ENCODE measurements around the gene CPPED1. TPM values are rescaled to one million over a fixed set of nuclear protein-coding genes. Genes with fewer than 3 reads are reported as not detected.
A peak's percentile ranks its signal among the peaks of the same experiment; 100 is the strongest.
"Not testable (repeated sequence)": the region's sequence is repeated elsewhere in the genome, so short reads cannot be mapped to it uniquely, and the experiment has no call there.

The CPPED1 gene
- total RNA-seq, 1 donor, result 13.8 TPM

DNA sequence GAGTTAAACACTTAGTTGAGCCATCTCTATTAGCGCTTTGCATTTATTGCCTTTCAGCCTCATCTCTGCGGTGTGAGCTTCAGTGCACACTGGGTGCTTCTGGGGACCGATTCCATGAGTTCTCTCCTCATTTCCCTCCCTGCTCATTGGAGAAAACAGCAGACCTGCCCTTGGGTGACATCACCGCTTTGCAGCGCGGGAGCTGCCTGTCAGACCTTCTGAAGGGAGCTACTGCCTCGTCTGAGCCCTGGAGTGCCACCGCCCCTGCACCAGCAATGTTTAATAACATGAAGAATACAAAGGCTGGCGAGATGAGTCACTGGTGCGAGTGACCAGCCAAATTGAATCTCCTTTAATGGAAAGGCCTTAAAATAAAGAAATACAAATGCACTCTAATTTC is 30.2 kb upstream of the CPPED1 start:
- no peak for TF ChIP-seq CTCF (IDR thresholded peaks at IDR 0.05; ENCODE audit: insufficient read depth, low read depth, low read length)
- DNase-seq (ENCODE audit: low read depth), result no peak
- H3K4me3 ChIP-seq (ENCODE audit: low read depth, low read length), result no peak overlapping the region

- no peak for DNase-seq (ENCODE audit: low read depth)
- no peak for TF ChIP-seq CTCF (IDR thresholded peaks at IDR 0.05; ENCODE audit: insufficient read depth, low read depth, low read length)
Measured at GRCh38 chr16:12829096-12829888, 25.6 kb upstream of the CPPED1 start.

DNA sequence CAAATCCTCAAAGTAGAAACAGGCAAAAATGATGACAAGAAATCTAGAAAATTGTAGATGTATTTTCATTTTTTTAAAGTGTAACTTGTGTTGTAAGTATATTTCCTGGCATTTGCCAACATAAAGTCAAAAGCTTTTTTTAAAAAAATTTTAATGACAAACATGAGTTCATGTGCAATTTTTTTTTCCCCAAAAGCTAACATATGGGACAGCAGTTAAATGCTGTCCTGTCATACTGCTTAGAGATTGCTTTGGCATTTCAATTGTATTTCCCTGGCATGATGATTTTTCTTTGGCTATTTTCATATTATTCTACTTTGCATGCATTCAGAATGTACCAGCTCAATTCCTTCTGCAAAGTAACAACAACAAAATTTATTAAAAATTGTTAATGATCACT is 24.5 kb upstream of the CPPED1 start:
- H3K4me3 ChIP-seq (ENCODE audit: low read depth, low read length), result no peak overlapping the region
- no peak for DNase-seq (ENCODE audit: low read depth)
- no peak for TF ChIP-seq CTCF (IDR thresholded peaks at IDR 0.05; ENCODE audit: insufficient read depth, low read depth, low read length)

More at GRCh38 chr16:12829096-12829888, 25.6 kb upstream of the CPPED1 start:
- H3K4me3 ChIP-seq (ENCODE audit: low read depth, low read length), result no peak overlapping the region

GRCh38 chr16:12826559-12826958 is 22.9 kb upstream of the CPPED1 start:
- no peak overlapping the region for H3K4me3 ChIP-seq (ENCODE audit: low read depth, low read length)
- DNase-seq (ENCODE audit: low read depth), result no peak
- TF ChIP-seq CTCF (IDR thresholded peaks at IDR 0.05; ENCODE audit: insufficient read depth, low read depth, low read length), result no peak

GRCh38 chr16:12819126-12820117 is 15.7 kb upstream of the CPPED1 start:
- peak; percentile 96 for TF ChIP-seq CTCF (IDR thresholded peaks at IDR 0.05; ENCODE audit: insufficient read depth, low read depth, low read length)
- no peak overlapping the region for H3K4me3 ChIP-seq (ENCODE audit: low read depth, low read length)
- DNase-seq (ENCODE audit: low read depth), result peak; percentile 62

DNA sequence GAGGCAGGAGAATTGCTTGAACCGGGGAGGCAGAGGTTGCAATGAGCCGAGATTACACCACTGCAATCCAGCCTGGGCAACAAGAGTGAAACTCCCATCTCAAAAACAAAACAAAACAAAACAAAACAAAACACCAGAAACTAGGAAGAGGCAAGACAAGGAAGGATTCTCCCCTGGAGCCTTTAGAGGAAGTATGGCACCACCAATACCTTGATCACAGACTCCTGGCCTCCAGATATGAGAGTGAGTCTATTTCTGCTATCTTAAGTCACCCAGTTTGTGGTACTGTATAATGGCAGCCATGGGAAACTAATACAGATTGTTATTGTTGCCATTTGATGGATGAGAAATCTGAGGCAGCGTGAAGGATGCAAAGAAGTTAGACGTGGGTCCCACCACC is 14.6 kb upstream of the CPPED1 start:
- no peak for DNase-seq (ENCODE audit: low read depth)
- H3K4me3 ChIP-seq (ENCODE audit: low read depth, low read length), result no peak overlapping the region
- no peak for TF ChIP-seq CTCF (IDR thresholded peaks at IDR 0.05; ENCODE audit: insufficient read depth, low read depth, low read length)

- DNase-seq (ENCODE audit: low read depth), result peak; percentile 42
- H3K4me3 ChIP-seq (ENCODE audit: low read depth, low read length), result not testable (repeated sequence)
Measured at GRCh38 chr16:12816791-12817214, 13.1 kb upstream of the CPPED1 start.

All from fibroblast of villous mesenchyme (primary cell).